ENCODE results near the gene CSH1. TPM values are rescaled to one million over a fixed set of nuclear protein-coding genes. Genes with fewer than 3 reads are reported as not detected.

CSH1 gene
- total and polyA plus RNA-seq, 2 donors (not counting 3 experiments of a cell fraction or from before 2014, with no cell fraction given): not detected

DNA sequence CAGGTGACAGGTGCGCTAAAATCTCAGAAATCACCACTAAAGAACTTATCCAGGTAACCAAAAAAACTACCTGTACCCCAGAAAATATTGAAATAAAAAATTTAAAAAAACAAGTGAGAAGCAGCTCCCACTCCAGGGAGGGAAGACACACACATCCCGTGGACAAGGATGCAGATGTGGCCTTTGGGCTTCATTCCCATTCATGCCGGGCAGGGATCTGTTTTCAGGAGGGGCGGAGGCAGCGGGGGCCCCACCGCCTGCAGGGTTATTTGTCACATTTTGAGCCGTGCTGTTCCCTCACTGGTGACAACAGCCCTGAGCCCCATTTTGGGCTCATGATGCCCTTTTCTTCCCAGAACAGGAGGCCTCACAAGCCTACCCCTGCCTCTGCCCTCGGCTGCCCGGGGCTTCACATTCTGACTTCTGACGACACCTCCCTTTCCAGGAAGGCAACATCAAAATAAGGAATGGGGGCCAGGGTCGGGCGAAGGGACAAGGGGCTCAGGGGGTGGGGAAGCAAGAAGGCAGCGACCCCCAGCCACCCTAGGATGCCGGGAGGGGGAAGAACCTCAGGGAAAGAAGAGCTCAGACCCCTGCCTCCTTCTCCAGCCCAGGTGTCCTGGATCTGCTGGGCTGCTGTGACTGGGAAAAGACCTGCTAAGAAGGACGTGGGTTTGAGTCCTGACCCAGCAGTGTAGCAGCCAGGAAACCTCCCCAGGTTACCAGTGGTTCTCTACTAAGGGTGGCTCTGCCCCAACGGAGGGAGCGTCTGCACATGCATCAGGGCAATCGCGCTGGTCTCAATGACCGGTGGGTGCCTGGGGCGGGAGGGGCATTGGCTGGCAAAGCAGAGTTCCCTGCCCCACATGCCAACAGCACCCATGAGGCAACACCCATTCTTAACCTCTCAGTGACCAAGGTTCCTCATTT is 38.1 kb upstream of the CSH1 start:
- TF ChIP-seq MYC (IDR thresholded peaks at IDR 0.05; ENCODE audit: low read depth, low read length) (no peak), POLR2AphosphoS5 (IDR thresholded peaks at IDR 0.05; ENCODE audit: insufficient read depth, low read depth, low read length) (no peak), EZH2 (IDR thresholded peaks at IDR 0.05; ENCODE audit: borderline replicate concordance, low read depth, low read length, severe bottlenecking) (no peak), POLR2A (IDR thresholded peaks at IDR 0.05; ENCODE audit: low read depth, low read length) (no peak), FOS (IDR thresholded peaks at IDR 0.05; ENCODE audit: borderline replicate concordance, insufficient read depth, low read length) (no peak), GATA2 (IDR thresholded peaks at IDR 0.05; ENCODE audit: insufficient read depth, insufficient read length, low read depth, low read length) (no peak), JUN (IDR thresholded peaks at IDR 0.05; ENCODE audit: borderline replicate concordance, insufficient read depth, insufficient read length, low read depth) (no peak)
- TF ChIP-seq, protein P1, sequence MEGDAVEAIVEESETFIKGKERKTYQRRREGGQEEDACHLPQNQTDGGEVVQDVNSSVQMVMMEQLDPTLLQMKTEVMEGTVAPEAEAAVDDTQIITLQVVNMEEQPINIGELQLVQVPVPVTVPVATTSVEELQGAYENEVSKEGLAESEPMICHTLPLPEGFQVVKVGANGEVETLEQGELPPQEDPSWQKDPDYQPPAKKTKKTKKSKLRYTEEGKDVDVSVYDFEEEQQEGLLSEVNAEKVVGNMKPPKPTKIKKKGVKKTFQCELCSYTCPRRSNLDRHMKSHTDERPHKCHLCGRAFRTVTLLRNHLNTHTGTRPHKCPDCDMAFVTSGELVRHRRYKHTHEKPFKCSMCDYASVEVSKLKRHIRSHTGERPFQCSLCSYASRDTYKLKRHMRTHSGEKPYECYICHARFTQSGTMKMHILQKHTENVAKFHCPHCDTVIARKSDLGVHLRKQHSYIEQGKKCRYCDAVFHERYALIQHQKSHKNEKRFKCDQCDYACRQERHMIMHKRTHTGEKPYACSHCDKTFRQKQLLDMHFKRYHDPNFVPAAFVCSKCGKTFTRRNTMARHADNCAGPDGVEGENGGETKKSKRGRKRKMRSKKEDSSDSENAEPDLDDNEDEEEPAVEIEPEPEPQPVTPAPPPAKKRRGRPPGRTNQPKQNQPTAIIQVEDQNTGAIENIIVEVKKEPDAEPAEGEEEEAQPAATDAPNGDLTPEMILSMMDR (IDR thresholded peaks at IDR 0.05; ENCODE audit: extremely low read depth in 1 of 2, insufficient read depth in 1 of 2, low read depth in 1 of 2, low read length in 2 of 2): no peak
- TF ChIP-seq, protein P2, sequence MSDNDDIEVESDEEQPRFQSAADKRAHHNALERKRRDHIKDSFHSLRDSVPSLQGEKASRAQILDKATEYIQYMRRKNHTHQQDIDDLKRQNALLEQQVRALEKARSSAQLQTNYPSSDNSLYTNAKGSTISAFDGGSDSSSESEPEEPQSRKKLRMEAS (IDR thresholded peaks at IDR 0.05; ENCODE audit: insufficient read depth, insufficient read length): no peak
- DNase-seq (ENCODE audit: low read depth, low spot score): no peak
- intact Hi-C loops (cut with micrococcal nuclease): no loop called here
- Histone ChIP-seq H4K20me1 (replicated peaks; ENCODE audit: control insufficient read depth, extremely low read depth, insufficient read depth, low read length) (no peaks in the 10 kb centered on the region), H3K9me1 (replicated peaks; ENCODE audit: control insufficient read depth, extremely low read depth, insufficient read depth, low read length) (no peaks in the 10 kb centered on the region), H3K4me2 (ENCODE audit: insufficient read depth, low read length) (no peak overlapping the region), H3K9ac (replicated peaks; ENCODE audit: extremely low read depth, insufficient read depth, low read length) (no peak overlapping the region), H3K4me1 (ENCODE audit: control insufficient read depth, extremely low read depth, insufficient read depth, low read length) (peaks cover 4% of the 10 kb centered on the region), H3K27me3 (ENCODE audit: control insufficient read depth in 2 of 2, insufficient read depth in 2 of 2, low read length in 2 of 2) (no peaks in the 10 kb centered on the region), H2AFZ (ENCODE audit: low read depth, low read length) (no peak overlapping the region), H3K27ac (ENCODE audit: insufficient read depth, low read depth, low read length) (no peak overlapping the region), H3K79me2 (ENCODE audit: control insufficient read depth, insufficient read depth, low read length) (no peaks in the 10 kb centered on the region), H3K9me3 (replicated peaks; ENCODE audit: control insufficient read depth, insufficient read depth, low read length) (no peaks in the 10 kb centered on the region), H3K36me3 (ENCODE audit: control insufficient read depth in 2 of 2, extremely low read depth in 1 of 2, insufficient read depth in 2 of 2, low read length in 2 of 2) (no peaks in the 10 kb centered on the region), H3K4me3 (replicated peaks in 1 of 3; ENCODE audit: insufficient read depth in 1 of 3, low read depth in 1 of 3, low read length in 3 of 3) (no peak overlapping the region)
- BruUV-seq (replicated peaks): no TSS peak
- dilution Hi-C loops (cut with MboI; ENCODE audit: extremely low pct_ligation_motif_present, low sequenced_read_pairs): no loop called here
- ChIA-PET POLR2A (no interaction called here), CTCF (interaction anchor here (1.2 to 3.4 kb wide), 2 partner anchors 12 kb away, joined by 6 to 22 read pairs; no protein-coding TSS in a partner anchor)
- no peak for FAIRE-seq
